Measurements from ENCODE around the gene SMARCB1. TPM values are rescaled to one million over a fixed set of nuclear protein-coding genes. Genes with fewer than 3 reads are reported as not detected.

SMARCB1 gene
- total and polyA plus RNA-seq, 5 experiments from 2014 or later, result 33.3 to 55.5 (median 45.0) TPM

DNA sequence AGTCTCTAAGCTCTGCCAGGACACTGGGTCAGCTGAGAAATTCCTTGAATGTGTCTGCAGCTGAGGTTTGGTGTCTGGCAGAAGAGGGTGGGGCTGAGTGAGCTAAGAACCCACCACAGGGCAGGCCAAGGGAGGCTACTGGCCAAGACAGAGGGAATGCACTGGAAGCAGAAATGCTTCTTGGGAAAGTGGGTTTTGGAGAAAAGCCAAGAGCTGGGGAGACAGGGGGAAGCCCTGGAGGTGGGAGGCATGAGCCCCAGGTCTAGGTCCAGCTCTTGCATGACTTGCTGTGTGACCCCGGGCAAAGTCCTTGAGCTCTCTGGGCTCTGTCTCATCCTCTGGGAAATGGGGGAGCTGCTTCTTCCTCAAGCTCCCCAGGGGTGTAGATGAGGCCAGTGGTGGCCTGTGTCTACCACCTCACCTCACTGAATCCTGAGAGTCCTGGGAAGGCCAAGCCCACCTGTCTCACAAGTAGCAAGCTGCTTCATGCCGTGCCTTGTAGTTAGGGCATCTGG, 11.8 kb upstream of the SMARCB1 start:
- H3K27me3 Mint-ChIP-seq, result no peaks in the 10 kb centered on the region
- peaks cover 12 to 25% (median 22%) of the 10 kb centered on the region in 4 donors for H3K4me1 Mint-ChIP-seq
- DNase-seq (peak in 1 of 10 donors; percentile 43), ATAC-seq (no peak)
- H3K27ac Mint-ChIP-seq, result peak overlapping the region in 4 of 10 donors; percentile 17 to 44 (median 24)
- H3K4me3 Mint-ChIP-seq, result peak overlapping the region in 2 of 10 donors; percentile 14 to 58
- no peaks in the 10 kb centered on the region for H3K36me3 Mint-ChIP-seq
- H3K9me3 Mint-ChIP-seq, result no peaks in the 10 kb centered on the region
- POLR2A ChIA-PET, result interaction anchor here (0.8 to 5.4 kb wide), 7 partner anchors 11 to 119 kb away, joined by 3 to 29 read pairs (median 5); partner anchors contain the start of genes C22orf15, MIF, SLC2A11 and SMARCB1

DNA sequence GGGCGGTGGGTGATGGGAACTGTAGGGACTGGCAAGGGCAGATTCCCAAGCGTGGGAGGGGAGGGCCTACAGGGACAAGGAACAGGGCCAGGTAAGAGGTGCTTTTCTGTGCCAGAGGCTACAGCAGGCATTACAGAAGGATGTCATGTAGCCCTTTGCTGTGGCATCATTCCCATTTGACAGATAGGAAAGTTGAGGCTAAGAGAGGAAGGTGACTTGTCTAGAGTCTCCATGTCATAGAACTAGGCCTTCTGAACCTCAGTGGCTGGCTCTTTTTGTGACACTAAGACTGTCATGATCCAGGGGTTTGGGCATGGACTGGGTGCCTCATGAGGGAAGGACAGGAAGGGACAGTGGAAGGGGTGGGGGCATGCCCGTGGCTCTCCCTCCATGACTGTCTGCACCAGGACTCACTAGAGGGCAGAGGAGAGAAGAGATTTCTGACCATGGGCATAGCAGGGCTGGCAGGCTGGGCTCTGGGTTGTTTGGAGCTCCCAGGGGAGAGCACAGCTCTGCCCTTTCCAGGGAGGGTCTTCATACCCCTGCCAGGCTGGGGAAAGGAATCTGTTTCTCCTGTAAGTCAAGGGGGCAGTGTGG, 10.9 kb upstream of the SMARCB1 start:
- POLR2A ChIA-PET, result interaction anchor here (0.7 to 5.4 kb wide), 8 partner anchors 11 to 163 kb away, joined by 3 to 29 read pairs (median 6); partner anchors contain the start of genes C22orf15, MIF, SLC2A11 and SMARCB1
- Mint-ChIP-seq H3K9me3 (no peaks in the 10 kb centered on the region), H3K27me3 (no peaks in the 10 kb centered on the region), H3K36me3 (no peaks in the 10 kb centered on the region), H3K4me3 (no peak overlapping the region), H3K27ac (peak overlapping the region in 3 of 10 donors; percentile 35 to 51 (median 49)), H3K4me1 (peaks cover 12 to 24% (median 19%) of the 10 kb centered on the region in 4 donors)
- DNase-seq, result peak in 1 of 10 donors; percentile 26
- no peak for ATAC-seq

DNA sequence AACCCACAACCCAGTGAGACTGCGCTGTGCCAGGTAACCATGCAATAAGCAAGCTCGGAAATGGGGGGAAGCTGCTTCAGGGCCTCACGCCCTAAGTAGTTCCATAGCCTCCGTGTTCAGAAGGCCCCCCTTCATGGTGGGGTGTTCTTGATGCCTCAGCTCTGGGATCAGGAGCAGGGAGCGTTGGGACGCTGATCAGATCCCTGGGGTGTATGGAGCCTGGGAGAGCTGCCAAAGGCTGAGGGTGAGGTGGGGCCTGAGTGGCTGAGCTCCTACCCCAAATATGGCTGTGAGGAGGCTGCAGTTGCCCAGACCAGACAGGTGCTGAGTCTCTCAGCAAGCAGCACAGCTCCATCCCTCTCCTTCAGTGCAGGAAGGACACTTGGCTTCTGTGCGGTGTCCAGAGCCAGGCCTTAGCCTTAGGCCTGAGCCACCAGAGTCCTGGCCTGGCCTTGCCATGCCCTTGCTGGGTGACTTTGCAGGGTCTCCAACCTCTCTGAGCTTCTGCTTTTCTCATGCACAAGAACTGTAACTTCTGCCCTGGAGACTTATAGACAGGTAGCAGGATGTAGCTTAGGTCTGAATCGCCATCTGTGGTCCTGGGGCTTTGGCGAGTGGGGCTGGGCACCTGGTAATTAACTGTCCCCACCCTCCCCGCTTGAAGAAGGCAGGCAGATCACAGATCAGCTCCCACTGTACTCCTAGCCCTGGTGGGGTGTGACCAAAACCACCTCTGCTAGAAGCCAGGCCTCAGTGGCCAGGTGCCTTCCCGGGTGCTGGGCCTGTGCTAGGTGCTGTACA, 8.8 kb upstream of the SMARCB1 start:
- DNase-seq, result peak in 1 of 10 donors; percentile 37
- Mint-ChIP-seq H3K36me3 (no peaks in the 10 kb centered on the region), H3K9me3 (no peaks in the 10 kb centered on the region), H3K4me1 (peaks cover 6 to 8% (median 7%) of the 10 kb centered on the region in 4 donors), H3K4me3 (no peak overlapping the region), H3K27ac (no peak overlapping the region), H3K27me3 (no peaks in the 10 kb centered on the region)
- POLR2A ChIA-PET, result no interaction called here
- ATAC-seq, result no peak

DNA sequence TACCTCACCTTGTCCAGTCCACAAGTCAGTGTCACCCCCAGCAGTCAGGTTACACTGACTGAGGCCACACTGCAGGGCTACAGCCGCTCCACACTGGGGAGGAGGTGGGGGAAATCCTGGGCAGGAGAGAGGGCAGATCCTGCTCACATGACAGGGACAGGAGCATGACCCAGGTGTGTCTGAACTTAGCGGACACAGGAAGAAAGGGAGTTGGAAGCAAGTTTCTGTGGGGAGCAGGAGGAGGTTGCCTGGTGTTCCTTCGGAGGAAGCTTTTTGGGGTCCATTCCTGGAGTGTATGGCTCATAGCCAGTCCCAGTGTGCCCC, 8.2 kb upstream of the SMARCB1 start:
- H3K27me3 Mint-ChIP-seq, result no peaks in the 10 kb centered on the region
- no peaks in the 10 kb centered on the region for H3K9me3 Mint-ChIP-seq
- no peak overlapping the region for H3K27ac Mint-ChIP-seq
- peaks cover under 1 to 3% (median 2%) of the 10 kb centered on the region in 4 donors for H3K4me1 Mint-ChIP-seq
- DNase-seq, result no peak
- ATAC-seq, result no peak
- H3K36me3 Mint-ChIP-seq, result no peaks in the 10 kb centered on the region
- H3K4me3 Mint-ChIP-seq, result no peak overlapping the region
- POLR2A ChIA-PET, result interaction anchor here (0.7 kb wide), 1 partner anchor 422 kb away, joined by 3 read pairs; no protein-coding TSS in a partner anchor

DNA sequence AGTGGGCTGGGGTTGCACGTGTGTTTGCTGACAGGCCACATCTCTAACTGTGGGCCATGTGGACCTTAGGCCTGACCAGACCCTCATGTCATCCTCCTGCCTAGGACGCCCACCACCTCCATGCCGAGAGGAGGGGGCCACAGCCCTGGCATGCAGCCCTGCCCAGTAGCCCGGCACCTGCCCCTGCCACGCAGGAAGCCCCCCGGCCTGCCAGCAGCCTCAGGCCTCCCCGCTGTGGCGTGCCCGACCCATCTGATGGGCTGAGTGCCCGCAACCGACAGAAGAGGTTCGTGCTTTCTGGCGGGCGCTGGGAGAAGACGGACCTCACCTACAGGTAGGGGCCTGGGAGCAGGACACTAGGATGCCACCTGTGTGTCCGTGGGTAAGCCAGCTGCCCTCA, 7.7 kb upstream of the SMARCB1 start:
- Mint-ChIP-seq H3K4me3 (no peak overlapping the region), H3K9me3 (no peaks in the 10 kb centered on the region), H3K36me3 (no peaks in the 10 kb centered on the region), H3K4me1 (peaks cover 2 to 8% (median 3%) of the 10 kb centered on the region in 4 donors), H3K27ac (no peak overlapping the region), H3K27me3 (no peaks in the 10 kb centered on the region)
- POLR2A ChIA-PET, result interaction anchor here (0.7 to 1.5 kb wide), 2 partner anchors 12 to 422 kb away, joined by 3 to 4 read pairs; no protein-coding TSS in a partner anchor
- no peak for ATAC-seq
- peak in 1 of 10 donors; percentile 55 for DNase-seq

DNA sequence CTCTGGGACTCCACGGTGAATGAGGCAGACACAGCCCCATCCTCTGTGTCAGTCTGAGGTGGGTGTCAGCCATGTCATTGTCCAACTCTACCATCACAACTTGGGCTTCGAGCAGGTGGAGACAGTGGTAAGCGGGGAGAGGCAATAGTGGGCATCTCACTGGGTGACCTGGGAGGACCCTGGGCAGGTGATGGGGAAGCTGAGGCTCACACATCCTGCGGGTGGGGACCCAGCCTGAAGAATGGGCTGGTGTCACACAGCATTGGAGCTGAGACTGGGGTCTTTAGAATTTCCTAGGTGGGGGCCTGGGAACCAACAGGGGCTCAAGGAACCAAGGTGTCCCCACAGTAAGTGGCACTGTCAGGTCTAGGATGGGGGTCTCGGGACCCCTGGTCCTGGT, 7.0 kb upstream of the SMARCB1 start:
- no peaks in the 10 kb centered on the region for H3K27me3 Mint-ChIP-seq
- no peaks in the 10 kb centered on the region for H3K36me3 Mint-ChIP-seq
- peaks cover 8 to 14% (median 9%) of the 10 kb centered on the region in 4 donors for H3K4me1 Mint-ChIP-seq
- H3K27ac Mint-ChIP-seq, result peak overlapping the region in 1 of 10 donors; percentile 63
- POLR2A ChIA-PET, result interaction anchor here (1.5 kb wide), 1 partner anchor 13 kb away, joined by 4 read pairs; no protein-coding TSS in a partner anchor
- H3K9me3 Mint-ChIP-seq, result no peaks in the 10 kb centered on the region
- DNase-seq, result peak in 1 of 10 donors; percentile 34
- ATAC-seq, result no peak
- no peak overlapping the region for H3K4me3 Mint-ChIP-seq

DNA sequence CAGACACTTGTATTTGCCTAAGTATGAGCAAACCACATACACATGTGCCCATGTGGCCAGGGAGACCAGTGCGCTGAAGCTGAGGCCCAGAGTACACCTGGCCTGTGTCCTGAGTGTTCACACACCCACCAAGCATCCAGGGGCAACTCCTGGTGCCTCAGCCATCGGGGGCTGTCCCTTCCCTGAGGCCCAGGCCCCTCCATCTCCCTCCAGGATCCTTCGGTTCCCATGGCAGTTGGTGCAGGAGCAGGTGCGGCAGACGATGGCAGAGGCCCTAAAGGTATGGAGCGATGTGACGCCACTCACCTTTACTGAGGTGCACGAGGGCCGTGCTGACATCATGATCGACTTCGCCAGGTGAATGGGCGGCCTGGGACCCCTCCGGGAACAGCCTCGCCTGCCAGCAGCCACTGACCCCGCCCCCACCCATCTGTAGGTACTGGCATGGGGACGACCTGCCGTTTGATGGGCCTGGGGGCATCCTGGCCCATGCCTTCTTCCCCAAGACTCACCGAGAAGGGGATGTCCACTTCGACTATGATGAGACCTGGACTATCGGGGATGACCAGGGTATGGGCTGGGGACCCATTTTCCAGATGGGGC, 6.5 kb upstream of the SMARCB1 start:
- H3K36me3 Mint-ChIP-seq, result no peaks in the 10 kb centered on the region
- no peaks in the 10 kb centered on the region for H3K27me3 Mint-ChIP-seq
- H3K9me3 Mint-ChIP-seq, result no peaks in the 10 kb centered on the region
- H3K27ac Mint-ChIP-seq, result no peak overlapping the region
- no peak for ATAC-seq
- DNase-seq, result peak in 1 of 10 donors; percentile 36
- POLR2A ChIA-PET, result interaction anchor here (1.5 kb wide), 1 partner anchor 13 kb away, joined by 4 read pairs; no protein-coding TSS in a partner anchor
- H3K4me3 Mint-ChIP-seq, result no peak overlapping the region
- peaks cover 8 to 14% (median 9%) of the 10 kb centered on the region in 4 donors for H3K4me1 Mint-ChIP-seq

DNA sequence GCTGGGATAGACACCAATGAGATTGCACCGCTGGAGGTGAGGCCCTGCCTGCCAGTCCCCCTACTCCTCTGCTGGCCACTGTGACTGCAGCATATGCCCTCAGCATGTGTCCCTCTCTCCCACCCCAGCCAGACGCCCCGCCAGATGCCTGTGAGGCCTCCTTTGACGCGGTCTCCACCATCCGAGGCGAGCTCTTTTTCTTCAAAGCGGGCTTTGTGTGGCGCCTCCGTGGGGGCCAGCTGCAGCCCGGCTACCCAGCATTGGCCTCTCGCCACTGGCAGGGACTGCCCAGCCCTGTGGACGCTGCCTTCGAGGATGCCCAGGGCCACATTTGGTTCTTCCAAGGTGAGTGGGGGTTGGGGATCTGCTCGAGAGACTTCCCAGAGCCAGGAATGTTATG, 5.7 kb upstream of the SMARCB1 start:
- Mint-ChIP-seq H3K27ac (peak overlapping the region in 1 of 10 donors; percentile 51), H3K36me3 (no peaks in the 10 kb centered on the region), H3K4me1 (peaks cover 8 to 18% (median 11%) of the 10 kb centered on the region in 4 donors), H3K4me3 (no peak overlapping the region), H3K27me3 (no peaks in the 10 kb centered on the region), H3K9me3 (no peaks in the 10 kb centered on the region)
- DNase-seq (peak in 1 of 10 donors; percentile 38), ATAC-seq (no peak)
- POLR2A ChIA-PET, result no interaction called here

DNA sequence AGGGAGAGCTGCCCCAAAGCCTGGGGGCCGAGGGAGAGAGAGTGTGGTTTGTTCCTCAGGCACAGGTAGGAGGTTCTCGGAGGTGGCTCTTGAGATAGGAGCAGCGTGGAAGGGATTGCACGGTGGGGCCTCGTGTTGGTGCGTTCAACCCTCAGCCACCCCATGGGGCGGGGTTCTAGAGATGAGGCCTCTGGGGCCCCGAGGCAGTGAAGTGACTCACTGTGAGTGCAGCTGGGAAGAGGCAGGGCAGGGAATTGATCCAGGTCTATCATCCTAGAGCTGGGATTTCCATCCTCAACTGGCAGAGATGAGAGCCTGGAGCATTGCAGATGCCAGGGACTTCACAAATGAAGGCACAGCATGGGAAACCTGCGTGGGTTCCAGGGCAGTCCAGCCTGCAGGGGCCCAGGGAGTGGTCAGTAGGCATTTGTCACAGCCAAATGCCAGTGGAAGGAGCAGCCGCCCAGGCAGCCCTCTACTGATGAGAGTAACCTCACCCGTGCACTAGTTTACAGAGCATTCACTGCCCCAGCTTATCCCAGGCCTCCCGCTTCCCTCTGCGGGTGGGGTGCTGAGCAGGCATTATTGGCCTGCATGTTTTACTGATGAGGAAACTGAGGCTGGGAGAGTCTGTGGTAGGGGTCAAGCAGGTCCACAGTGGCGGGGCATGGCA, 5.1 kb upstream of the SMARCB1 start:
- ATAC-seq (no peak), DNase-seq (peak in 1 of 10 donors; percentile 10)
- H3K27me3 Mint-ChIP-seq, result no peaks in the 10 kb centered on the region
- peak overlapping the region in 3 of 10 donors; percentile 33 to 75 (median 51) for H3K27ac Mint-ChIP-seq
- H3K4me3 Mint-ChIP-seq, result no peak overlapping the region
- peaks cover 12 to 24% (median 17%) of the 10 kb centered on the region in 4 donors for H3K4me1 Mint-ChIP-seq
- H3K36me3 Mint-ChIP-seq, result no peaks in the 10 kb centered on the region
- H3K9me3 Mint-ChIP-seq, result no peaks in the 10 kb centered on the region
- POLR2A ChIA-PET, result no interaction called here

DNA sequence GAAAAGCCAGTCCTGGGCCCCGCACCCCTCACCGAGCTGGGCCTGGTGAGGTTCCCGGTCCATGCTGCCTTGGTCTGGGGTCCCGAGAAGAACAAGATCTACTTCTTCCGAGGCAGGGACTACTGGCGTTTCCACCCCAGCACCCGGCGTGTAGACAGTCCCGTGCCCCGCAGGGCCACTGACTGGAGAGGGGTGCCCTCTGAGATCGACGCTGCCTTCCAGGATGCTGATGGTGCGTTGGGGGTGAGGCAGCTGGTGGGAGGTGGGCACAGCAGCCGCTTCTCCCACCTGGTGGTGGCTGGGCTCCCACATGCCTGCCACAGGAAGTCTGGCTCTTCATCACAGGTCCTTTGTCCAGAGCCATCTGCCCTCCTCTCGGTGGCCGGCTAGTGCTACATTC, 4.5 kb upstream of the SMARCB1 start:
- POLR2A ChIA-PET, result no interaction called here
- ATAC-seq (no peak), DNase-seq (peak in 1 of 10 donors; percentile 26)
- H3K4me3 Mint-ChIP-seq, result no peak overlapping the region
- no peaks in the 10 kb centered on the region for H3K27me3 Mint-ChIP-seq
- no peaks in the 10 kb centered on the region for H3K9me3 Mint-ChIP-seq
- peaks cover 13 to 25% (median 18%) of the 10 kb centered on the region in 4 donors for H3K4me1 Mint-ChIP-seq
- no peaks in the 10 kb centered on the region for H3K36me3 Mint-ChIP-seq
- H3K27ac Mint-ChIP-seq, result no peak overlapping the region

DNA sequence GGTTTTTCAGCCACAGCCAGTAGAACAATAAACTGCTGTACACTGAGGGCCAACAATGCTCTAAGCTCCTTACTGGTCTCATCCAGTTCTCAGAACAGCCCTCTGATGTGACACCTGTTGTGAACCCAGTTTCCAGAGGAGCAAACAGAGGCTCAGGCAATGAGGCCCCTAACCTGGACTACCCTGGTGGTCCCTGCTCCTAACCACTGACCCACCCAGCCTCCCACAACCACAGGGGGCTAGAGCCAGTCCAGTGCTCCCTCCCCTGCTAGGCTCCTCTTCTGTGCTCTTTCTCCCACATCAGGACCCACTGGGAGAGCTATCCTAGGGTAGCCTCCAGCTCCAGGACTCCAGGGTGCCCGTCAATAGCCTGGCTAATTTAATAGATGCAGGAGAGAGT, 4.1 kb upstream of the SMARCB1 start:
- POLR2A ChIA-PET, result no interaction called here

More for the DNA sequence above, 4.1 kb upstream of the SMARCB1 start:
- ATAC-seq, result no peak
- DNase-seq, result peak in 1 of 10 donors; percentile 37
- Mint-ChIP-seq H3K4me3 (no peak overlapping the region), H3K27ac (no peak overlapping the region), H3K27me3 (no peaks in the 10 kb centered on the region), H3K9me3 (no peaks in the 10 kb centered on the region), H3K36me3 (no peaks in the 10 kb centered on the region), H3K4me1 (peaks cover 13 to 28% (median 20%) of the 10 kb centered on the region in 4 donors)

All from naive thymus-derived CD8-positive, alpha-beta T cell (primary cell).